Measurements from ENCODE around the gene ULBP2. TPM values are rescaled to one million over a fixed set of nuclear protein-coding genes. Genes with fewer than 3 reads are reported as not detected.

ULBP2 gene
- total RNA-seq, 1 experiment from 2014 or later: not detected

GRCh38 chr6:149951096-149951495, 9.3 kb downstream of the ULBP2 start:
- Histone ChIP-seq H3K23me2 (ENCODE audit: insufficient read length, low read depth, low read length, poor library complexity, severe bottlenecking) (no peaks in the 10 kb centered on the region), H3K18ac (ENCODE audit: insufficient read length, low read depth, low read length) (no peak overlapping the region), H2BK120ac (ENCODE audit: low read depth, low read length, poor library complexity, severe bottlenecking) (no peak overlapping the region), H2AFZ (ENCODE audit: low read length) (no peak overlapping the region), H4K20me1 (ENCODE audit: control insufficient read depth, insufficient read depth, insufficient read length) (no peaks in the 10 kb centered on the region), H2BK12ac (ENCODE audit: insufficient read length, low read depth, low read length) (no peak overlapping the region), H2BK5ac (ENCODE audit: insufficient read length, low read length) (no peak overlapping the region), H3K4me2 (ENCODE audit: insufficient read depth, insufficient read length, low read length) (no peak overlapping the region), H2AK5ac (ENCODE audit: insufficient read length, low read length) (no peak overlapping the region), H4K91ac (ENCODE audit: insufficient read length, low read depth, low read length) (no peak overlapping the region), H3K9me3 (ENCODE audit: control insufficient read depth, low read depth, low read length) (no peaks in the 10 kb centered on the region), H2BK20ac (ENCODE audit: low read depth, low read length, poor library complexity, severe bottlenecking) (no peak overlapping the region), H4K5ac (ENCODE audit: insufficient read length, low read depth, low read length) (no peak overlapping the region), H3K4me1 (ENCODE audit: insufficient read depth, low read length) (no peaks in the 10 kb centered on the region), H3K27me3 (ENCODE audit: insufficient read depth, low read length) (peaks cover 40% of the 10 kb centered on the region), H3K79me1 (ENCODE audit: insufficient read depth, low read depth, low read length, poor library complexity, severe bottlenecking) (no peaks in the 10 kb centered on the region), H2BK15ac (ENCODE audit: low read depth, low read length) (no peak overlapping the region), H3K4ac (ENCODE audit: low read depth, low read length) (no peak overlapping the region), H3T11ph (ENCODE audit: low read length) (no peak overlapping the region), H3K79me2 (ENCODE audit: insufficient read depth, low read length) (no peaks in the 10 kb centered on the region), H3K9ac (ENCODE audit: extremely low read depth, insufficient read length, low read length) (no peak overlapping the region), H4K8ac (replicated peaks; ENCODE audit: insufficient read length, low read depth, low read length) (no peak overlapping the region), H3K56ac (ENCODE audit: insufficient read length, low read depth, low read length) (no peak overlapping the region), H3K27ac (ENCODE audit: insufficient read length, low read depth, low read length) (no peak overlapping the region), H3K23ac (ENCODE audit: insufficient read length, low read depth, low read length) (no peak overlapping the region), H3K14ac (ENCODE audit: insufficient read depth, low read length) (no peak overlapping the region; the same call in 1 of the 2 replicates)
- Mint-ChIP-seq H3K4me1 (peaks cover 0 to 5% of the 10 kb centered on the region in 2 experiments; a peak in 2 of 4 replicates), H3K4me3 (no peak overlapping the region), H3K9me3 (peaks cover 0 to 5% of the 10 kb centered on the region in 2 experiments; a peak in 2 of 5 replicates), H3K27me3 (ENCODE audit: low read depth) (peaks cover 94% of the 10 kb centered on the region), H3K36me3 (ENCODE audit: insufficient read depth in 1 of 3, low read depth in 3 of 3) (no peaks in the 10 kb centered on the region), H3K27ac (no peak overlapping the region; a peak in 1 of 7 replicates)
- no peak for DNase-seq
- no peak for TF ChIP-seq CTCF (conservative IDR thresholded peaks at IDR 0.05)
- WGBS (ENCODE audit: extremely low coverage, insufficient read length, low lambda C conversion rate): no CpG with 5 or more reads among the region's 9 CpGs

Data from H9 (cell line).